ENCODE measurements around the gene PAM.

The PAM gene

GRCh38 chr5:102863764-102864560 is 108.9 kb downstream of the PAM start:
- DNase-seq: no peak

- DNase-seq: no peak
Measured at GRCh38 chr5:102865171-102865509, 110.0 kb downstream of the PAM start.

GRCh38 chr5:102865510-102866236 is 110.6 kb downstream of the PAM start:
- DNase-seq: peak; percentile 23

- DNase-seq: no peak
Measured at GRCh38 chr5:102866237-102866600, 111.1 kb downstream of the PAM start.

GRCh38 chr5:102867992-102868662 is 113.0 kb downstream of the PAM start:
- DNase-seq: no peak

- no peak for DNase-seq
Measured at GRCh38 chr5:102869230-102869629, 114.1 kb downstream of the PAM start.

- DNase-seq: no peak
Measured at GRCh38 chr5:102873379-102873932, 118.4 kb downstream of the PAM start.

GRCh38 chr5:102874054-102874453 is 118.9 kb downstream of the PAM start:
- no peak for DNase-seq

GRCh38 chr5:102875721-102876123 is 120.6 kb downstream of the PAM start:
- no peak for DNase-seq

- DNase-seq: no peak
Measured at GRCh38 chr5:102876610-102877009, 121.5 kb downstream of the PAM start.

GRCh38 chr5:102879741-102880140 is 124.6 kb downstream of the PAM start:
- DNase-seq: no peak

GRCh38 chr5:102886586-102886985 is 131.5 kb downstream of the PAM start:
- DNase-seq: no peak

GRCh38 chr5:102888483-102888882 is 133.4 kb downstream of the PAM start:
- no peak for DNase-seq

- DNase-seq: no peak
Measured at GRCh38 chr5:102889033-102889432, 133.9 kb downstream of the PAM start.

GRCh38 chr5:102890133-102890532 is 135.0 kb downstream of the PAM start:
- DNase-seq: no peak

GRCh38 chr5:102891175-102891574 is 136.1 kb downstream of the PAM start:
- DNase-seq: no peak

GRCh38 chr5:102893942-102894341 is 138.8 kb downstream of the PAM start:
- DNase-seq: no peak

GRCh38 chr5:102895234-102895633 is 140.1 kb downstream of the PAM start:
- DNase-seq: no peak

- no peak for DNase-seq
Measured at GRCh38 chr5:102895976-102896375, 140.9 kb downstream of the PAM start.

- no peak for DNase-seq
Measured at GRCh38 chr5:102901424-102902134, 146.5 kb downstream of the PAM start.

GRCh38 chr5:102902135-102902448 is 147.0 kb downstream of the PAM start:
- no peak for DNase-seq

GRCh38 chr5:102902647-102903046 is 147.5 kb downstream of the PAM start:
- DNase-seq: no peak

Measured in NCI-H1092 (cell line).